HEK293 (cell line): Measurements from ENCODE around the gene MRPL21.

Source experiments
- SETDB1 ChIP-seq: IDR thresholded peaks from one replicate; pipeline ENCODE4 v1.6.1; 2017; ENCODE audit warnings: mild to moderate bottlenecking, low read length, moderate library complexity, mixed read lengths; ENCODE audit not compliant: insufficient read length
- ZBTB21 ChIP-seq: fragments of 450-650 bp; formaldehyde crosslinking; IDR thresholded peaks from 2 replicates; pipeline ENCODE4 v1.5.1; 2017; ENCODE audit warnings: missing biosample characterization, missing genetic modification characterization
- ZNF169 ChIP-seq: fragments of 450-650 bp; formaldehyde crosslinking; IDR thresholded peaks from 2 replicates; pipeline ENCODE4 v1.5.1; 2016; ENCODE audit warnings: missing biosample characterization, missing genetic modification characterization
- TF ChIP-seq, protein P1 (sequence below): fragments of 450-650 bp; formaldehyde crosslinking; IDR thresholded peaks from 2 replicates; pipeline ENCODE4 v1.5.1; 2016; ENCODE audit warnings: missing biosample characterization, missing genetic modification characterization
- TF ChIP-seq, protein P2 (sequence below): fragments of 450-650 bp; IDR thresholded peaks from 2 replicates; pipeline ENCODE4 v1.5.1; 2018; ENCODE audit warnings: missing biosample characterization, missing genetic modification characterization
- TF ChIP-seq, protein P3 (sequence below): sonication (generic); formaldehyde crosslinking; IDR thresholded peaks from 2 replicates; pipeline ENCODE4 v1.8.1; 2022; ENCODE audit warnings: mild to moderate bottlenecking, moderate library complexity, missing genetic modification reagents

DNA sequence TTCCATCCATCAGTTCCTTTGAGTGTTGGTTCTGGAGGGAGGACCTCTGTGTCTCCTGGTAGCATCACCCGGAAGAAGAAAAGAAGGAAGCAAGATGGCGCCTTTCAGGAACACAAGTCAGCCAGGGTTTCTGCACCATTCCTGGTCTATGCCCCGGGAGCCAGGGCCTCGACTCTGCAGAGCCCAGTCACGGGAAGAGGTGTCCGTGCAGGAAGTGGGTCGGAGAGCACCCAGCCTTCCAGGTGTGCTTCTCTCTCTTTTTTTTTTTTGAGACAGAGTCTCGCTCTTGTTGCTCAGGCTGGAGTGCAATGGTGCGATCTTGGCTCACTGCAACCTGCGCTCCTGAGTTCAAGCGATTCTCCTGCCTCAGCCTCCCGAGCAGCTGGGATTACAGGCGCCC is 21.2 kb downstream of the MRPL21 start:
- TF ChIP-seq, protein P1, sequence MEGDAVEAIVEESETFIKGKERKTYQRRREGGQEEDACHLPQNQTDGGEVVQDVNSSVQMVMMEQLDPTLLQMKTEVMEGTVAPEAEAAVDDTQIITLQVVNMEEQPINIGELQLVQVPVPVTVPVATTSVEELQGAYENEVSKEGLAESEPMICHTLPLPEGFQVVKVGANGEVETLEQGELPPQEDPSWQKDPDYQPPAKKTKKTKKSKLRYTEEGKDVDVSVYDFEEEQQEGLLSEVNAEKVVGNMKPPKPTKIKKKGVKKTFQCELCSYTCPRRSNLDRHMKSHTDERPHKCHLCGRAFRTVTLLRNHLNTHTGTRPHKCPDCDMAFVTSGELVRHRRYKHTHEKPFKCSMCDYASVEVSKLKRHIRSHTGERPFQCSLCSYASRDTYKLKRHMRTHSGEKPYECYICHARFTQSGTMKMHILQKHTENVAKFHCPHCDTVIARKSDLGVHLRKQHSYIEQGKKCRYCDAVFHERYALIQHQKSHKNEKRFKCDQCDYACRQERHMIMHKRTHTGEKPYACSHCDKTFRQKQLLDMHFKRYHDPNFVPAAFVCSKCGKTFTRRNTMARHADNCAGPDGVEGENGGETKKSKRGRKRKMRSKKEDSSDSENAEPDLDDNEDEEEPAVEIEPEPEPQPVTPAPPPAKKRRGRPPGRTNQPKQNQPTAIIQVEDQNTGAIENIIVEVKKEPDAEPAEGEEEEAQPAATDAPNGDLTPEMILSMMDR (tag by site-specific recombination) = no peak
- TF ChIP-seq, protein P2, sequence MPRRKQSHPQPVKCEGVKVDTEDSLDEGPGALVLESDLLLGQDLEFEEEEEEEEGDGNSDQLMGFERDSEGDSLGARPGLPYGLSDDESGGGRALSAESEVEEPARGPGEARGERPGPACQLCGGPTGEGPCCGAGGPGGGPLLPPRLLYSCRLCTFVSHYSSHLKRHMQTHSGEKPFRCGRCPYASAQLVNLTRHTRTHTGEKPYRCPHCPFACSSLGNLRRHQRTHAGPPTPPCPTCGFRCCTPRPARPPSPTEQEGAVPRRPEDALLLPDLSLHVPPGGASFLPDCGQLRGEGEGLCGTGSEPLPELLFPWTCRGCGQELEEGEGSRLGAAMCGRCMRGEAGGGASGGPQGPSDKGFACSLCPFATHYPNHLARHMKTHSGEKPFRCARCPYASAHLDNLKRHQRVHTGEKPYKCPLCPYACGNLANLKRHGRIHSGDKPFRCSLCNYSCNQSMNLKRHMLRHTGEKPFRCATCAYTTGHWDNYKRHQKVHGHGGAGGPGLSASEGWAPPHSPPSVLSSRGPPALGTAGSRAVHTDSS = no peak
- TF ChIP-seq ZNF169 (tag by site-specific recombination) (no peak), SETDB1 (no peak), ZBTB21 (tag by site-specific recombination) (no peak)
- TF ChIP-seq, protein P3, sequence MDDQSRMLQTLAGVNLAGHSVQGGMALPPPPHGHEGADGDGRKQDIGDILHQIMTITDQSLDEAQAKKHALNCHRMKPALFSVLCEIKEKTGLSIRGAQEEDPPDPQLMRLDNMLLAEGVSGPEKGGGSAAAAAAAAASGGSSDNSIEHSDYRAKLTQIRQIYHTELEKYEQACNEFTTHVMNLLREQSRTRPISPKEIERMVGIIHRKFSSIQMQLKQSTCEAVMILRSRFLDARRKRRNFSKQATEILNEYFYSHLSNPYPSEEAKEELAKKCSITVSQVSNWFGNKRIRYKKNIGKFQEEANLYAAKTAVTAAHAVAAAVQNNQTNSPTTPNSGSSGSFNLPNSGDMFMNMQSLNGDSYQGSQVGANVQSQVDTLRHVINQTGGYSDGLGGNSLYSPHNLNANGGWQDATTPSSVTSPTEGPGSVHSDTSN (CRISPR knock-in tag) = no peak
